ENCODE data around the gene KCNV2.
"Not testable (repeated sequence)": the region's sequence is repeated elsewhere in the genome, so short reads cannot be mapped to it uniquely, and the experiment has no call there.

Gene KCNV2

GRCh38 chr9:2704504-2704903 lies 12.8 kb upstream of the KCNV2 start:
- H3K36me3 ChIP-seq (replicated peaks in 1 of 2; ENCODE audit: control insufficient read depth in 2 of 2, insufficient read depth in 2 of 2, low read length in 2 of 2): no peaks in the 10 kb centered on the region
- H3K4ac ChIP-seq (ENCODE audit: low read length): no peak overlapping the region
- no peak overlapping the region for H3K23ac ChIP-seq (ENCODE audit: low read depth, low read length, poor library complexity)
- H4K8ac ChIP-seq (ENCODE audit: low read depth, low read length): no peak overlapping the region
- H3K4me3 ChIP-seq (ENCODE audit: low read length in 2 of 2): no peak overlapping the region
- no peak overlapping the region for H2BK120ac ChIP-seq (ENCODE audit: low read depth, low read length)
- peaks cover 3 to 8% of the 10 kb centered on the region in 2 donors for H3K4me1 ChIP-seq (ENCODE audit: control insufficient read depth in 2 of 2, insufficient read depth in 1 of 2, low read depth in 1 of 2, low read length in 2 of 2)
- no peak for DNase-seq (ENCODE audit: low spot score)
- no peaks in the 10 kb centered on the region for H3K79me1 ChIP-seq (ENCODE audit: low read depth, low read length)
- H2BK12ac ChIP-seq (ENCODE audit: low read length): no peak overlapping the region
- H3K18ac ChIP-seq (ENCODE audit: low read length): no peak overlapping the region
- H2AK5ac ChIP-seq (ENCODE audit: low read depth, low read length): no peak overlapping the region
- H4K91ac ChIP-seq (ENCODE audit: low read depth, low read length, poor library complexity): no peak overlapping the region
- no peaks in the 10 kb centered on the region for H3K27me3 ChIP-seq (ENCODE audit: control insufficient read depth in 3 of 3, insufficient read depth in 3 of 3, low read depth in 1 of 3, low read length in 3 of 3)
- no peak overlapping the region for H3K9ac ChIP-seq (ENCODE audit: low read depth, low read length, poor library complexity)
- no peak overlapping the region for H3K4me2 ChIP-seq (ENCODE audit: insufficient read depth, low read length, poor library complexity, severe bottlenecking)
- H2BK5ac ChIP-seq (ENCODE audit: low read length): no peak overlapping the region
- H2AFZ ChIP-seq (ENCODE audit: low read length): no peak overlapping the region
- no peaks in the 10 kb centered on the region for H3K9me3 ChIP-seq (replicated peaks in 1 of 2; ENCODE audit: control insufficient read depth in 2 of 2, insufficient read depth in 1 of 2, low read depth in 1 of 2, low read length in 2 of 2)
- H3K14ac ChIP-seq (ENCODE audit: low read length): no peak overlapping the region
- no peak overlapping the region for H3K27ac ChIP-seq (replicated peaks; ENCODE audit: low read length)
- H2BK15ac ChIP-seq (ENCODE audit: low read length): no peak overlapping the region

- not testable (repeated sequence) for H4K8ac ChIP-seq (ENCODE audit: low read depth, low read length); H2AK5ac ChIP-seq (ENCODE audit: low read depth, low read length); H3K4me3 ChIP-seq (ENCODE audit: low read length in 2 of 2); H3K36me3 ChIP-seq (replicated peaks in 1 of 2; ENCODE audit: control insufficient read depth in 2 of 2, insufficient read depth in 2 of 2, low read length in 2 of 2); H3K4me1 ChIP-seq (ENCODE audit: control insufficient read depth in 2 of 2, insufficient read depth in 1 of 2, low read depth in 1 of 2, low read length in 2 of 2); H3K14ac ChIP-seq (ENCODE audit: low read length); H3K18ac ChIP-seq (ENCODE audit: low read length); H3K79me1 ChIP-seq (ENCODE audit: low read depth, low read length); H2BK5ac ChIP-seq (ENCODE audit: low read length); H4K91ac ChIP-seq (ENCODE audit: low read depth, low read length, poor library complexity); H3K4me2 ChIP-seq (ENCODE audit: insufficient read depth, low read length, poor library complexity, severe bottlenecking); H3K9me3 ChIP-seq (replicated peaks in 1 of 2; ENCODE audit: control insufficient read depth in 2 of 2, insufficient read depth in 1 of 2, low read depth in 1 of 2, low read length in 2 of 2); H2BK15ac ChIP-seq (ENCODE audit: low read length); H2AFZ ChIP-seq (ENCODE audit: low read length); H3K27me3 ChIP-seq (ENCODE audit: control insufficient read depth in 3 of 3, insufficient read depth in 3 of 3, low read depth in 1 of 3, low read length in 3 of 3); H2BK120ac ChIP-seq (ENCODE audit: low read depth, low read length); H3K23ac ChIP-seq (ENCODE audit: low read depth, low read length, poor library complexity); H2BK12ac ChIP-seq (ENCODE audit: low read length); H3K9ac ChIP-seq (ENCODE audit: low read depth, low read length, poor library complexity); H3K27ac ChIP-seq (replicated peaks; ENCODE audit: low read length); H3K4ac ChIP-seq (ENCODE audit: low read length); DNase-seq (ENCODE audit: low spot score)
- WGBS, 2 donors (ENCODE audit: extremely low coverage in 2 of 2, insufficient read length in 2 of 2, insufficient replicate concordance in 1 of 2): no CpG with 5 or more reads among the region's 3 CpGs
Observed at GRCh38 chr9:2707256-2707655, 10.1 kb upstream of the KCNV2 start.

- no peak for DNase-seq (ENCODE audit: low spot score)
- no peak overlapping the region for H3K9ac ChIP-seq (ENCODE audit: low read depth, low read length, poor library complexity)
- no peak overlapping the region for H4K8ac ChIP-seq (ENCODE audit: low read depth, low read length)
- H2BK12ac ChIP-seq (ENCODE audit: low read length): no peak overlapping the region
- no peak overlapping the region for H3K14ac ChIP-seq (ENCODE audit: low read length)
- H2BK5ac ChIP-seq (ENCODE audit: low read length): no peak overlapping the region
- no peaks in the 10 kb centered on the region for H3K9me3 ChIP-seq (replicated peaks in 1 of 2; ENCODE audit: control insufficient read depth in 2 of 2, insufficient read depth in 1 of 2, low read depth in 1 of 2, low read length in 2 of 2)
- no peak overlapping the region for H2AFZ ChIP-seq (ENCODE audit: low read length)
- no peaks in the 10 kb centered on the region for H3K79me1 ChIP-seq (ENCODE audit: low read depth, low read length)
- H4K91ac ChIP-seq (ENCODE audit: low read depth, low read length, poor library complexity): no peak overlapping the region
- H3K36me3 ChIP-seq (replicated peaks in 1 of 2; ENCODE audit: control insufficient read depth in 2 of 2, insufficient read depth in 2 of 2, low read length in 2 of 2): no peaks in the 10 kb centered on the region
- no peaks in the 10 kb centered on the region for H3K27me3 ChIP-seq (ENCODE audit: control insufficient read depth in 3 of 3, insufficient read depth in 3 of 3, low read depth in 1 of 3, low read length in 3 of 3)
- no peak overlapping the region for H3K27ac ChIP-seq (replicated peaks; ENCODE audit: low read length)
- H3K4ac ChIP-seq (ENCODE audit: low read length): no peak overlapping the region
- H2AK5ac ChIP-seq (ENCODE audit: low read depth, low read length): no peak overlapping the region
- WGBS, 2 donors (ENCODE audit: extremely low coverage in 2 of 2, insufficient read length in 2 of 2, insufficient replicate concordance in 1 of 2): no CpG with 5 or more reads among the region's 2 CpGs
- H3K4me1 ChIP-seq (ENCODE audit: control insufficient read depth in 2 of 2, insufficient read depth in 1 of 2, low read depth in 1 of 2, low read length in 2 of 2): no peaks in the 10 kb centered on the region
- H2BK15ac ChIP-seq (ENCODE audit: low read length): no peak overlapping the region
- no peak overlapping the region for H3K23ac ChIP-seq (ENCODE audit: low read depth, low read length, poor library complexity)
- no peak overlapping the region for H2BK120ac ChIP-seq (ENCODE audit: low read depth, low read length)
- no peak overlapping the region for H3K18ac ChIP-seq (ENCODE audit: low read length)
- H3K4me2 ChIP-seq (ENCODE audit: insufficient read depth, low read length, poor library complexity, severe bottlenecking): no peak overlapping the region
- H3K4me3 ChIP-seq (ENCODE audit: low read length in 2 of 2): no peak overlapping the region
Observed at GRCh38 chr9:2709645-2710101, 7.6 kb upstream of the KCNV2 start.

GRCh38 chr9:2711716-2712115 lies 5.6 kb upstream of the KCNV2 start:
- H2BK5ac ChIP-seq (ENCODE audit: low read length): no peak overlapping the region
- no CpG with 5 or more reads among the region's 6 CpGs for WGBS, 2 donors (ENCODE audit: extremely low coverage in 2 of 2, insufficient read length in 2 of 2, insufficient replicate concordance in 1 of 2)
- no peaks in the 10 kb centered on the region for H3K36me3 ChIP-seq (replicated peaks in 1 of 2; ENCODE audit: control insufficient read depth in 2 of 2, insufficient read depth in 2 of 2, low read length in 2 of 2)
- no peak overlapping the region for H2BK120ac ChIP-seq (ENCODE audit: low read depth, low read length)
- no peak overlapping the region for H4K8ac ChIP-seq (ENCODE audit: low read depth, low read length)
- no peaks in the 10 kb centered on the region for H3K4me1 ChIP-seq (ENCODE audit: control insufficient read depth in 2 of 2, insufficient read depth in 1 of 2, low read depth in 1 of 2, low read length in 2 of 2)
- no peak overlapping the region for H3K14ac ChIP-seq (ENCODE audit: low read length)
- H3K4ac ChIP-seq (ENCODE audit: low read length): no peak overlapping the region
- no peak overlapping the region for H3K18ac ChIP-seq (ENCODE audit: low read length)
- no peak overlapping the region for H2BK15ac ChIP-seq (ENCODE audit: low read length)
- H3K27me3 ChIP-seq (ENCODE audit: control insufficient read depth in 3 of 3, insufficient read depth in 3 of 3, low read depth in 1 of 3, low read length in 3 of 3): no peaks in the 10 kb centered on the region
- no peak overlapping the region for H3K9ac ChIP-seq (ENCODE audit: low read depth, low read length, poor library complexity)
- no peak overlapping the region for H3K27ac ChIP-seq (replicated peaks; ENCODE audit: low read length)
- no peak overlapping the region for H3K4me2 ChIP-seq (ENCODE audit: insufficient read depth, low read length, poor library complexity, severe bottlenecking)
- no peak overlapping the region for H4K91ac ChIP-seq (ENCODE audit: low read depth, low read length, poor library complexity)
- no peak overlapping the region for H2AK5ac ChIP-seq (ENCODE audit: low read depth, low read length)
- no peak for DNase-seq (ENCODE audit: low spot score)
- H2AFZ ChIP-seq (ENCODE audit: low read length): no peak overlapping the region
- H3K9me3 ChIP-seq (replicated peaks in 1 of 2; ENCODE audit: control insufficient read depth in 2 of 2, insufficient read depth in 1 of 2, low read depth in 1 of 2, low read length in 2 of 2): no peaks in the 10 kb centered on the region
- no peaks in the 10 kb centered on the region for H3K79me1 ChIP-seq (ENCODE audit: low read depth, low read length)
- H3K23ac ChIP-seq (ENCODE audit: low read depth, low read length, poor library complexity): no peak overlapping the region
- no peak overlapping the region for H3K4me3 ChIP-seq (ENCODE audit: low read length in 2 of 2)
- no peak overlapping the region for H2BK12ac ChIP-seq (ENCODE audit: low read length)
